Measurements from ENCODE around the gene ENPP3.

ENPP3 gene

GRCh38 chr6:131660195-131660594 is 23.1 kb downstream of the ENPP3 start:
- DNase-seq (ENCODE audit: low read depth): peak; percentile 42
- TF ChIP-seq CTCF (conservative IDR thresholded peaks at IDR 0.05; ENCODE audit: low read length): no peak
- no peak overlapping the region for H3K4me3 ChIP-seq (ENCODE audit: low read length)

- TF ChIP-seq CTCF (conservative IDR thresholded peaks at IDR 0.05; ENCODE audit: low read length): no peak
- H3K4me3 ChIP-seq (ENCODE audit: low read length): no peak overlapping the region
- no peak for DNase-seq (ENCODE audit: low read depth)
Measured at GRCh38 chr6:131663578-131664165, 26.6 kb downstream of the ENPP3 start.

- no peak for DNase-seq (ENCODE audit: low read depth)
- no peak for TF ChIP-seq CTCF (conservative IDR thresholded peaks at IDR 0.05; ENCODE audit: low read length)
- no peak overlapping the region for H3K4me3 ChIP-seq (ENCODE audit: low read length)
Measured at GRCh38 chr6:131669891-131670290, 32.8 kb downstream of the ENPP3 start.

GRCh38 chr6:131673184-131673583 is 36.1 kb downstream of the ENPP3 start:
- DNase-seq (ENCODE audit: low read depth): no peak
- TF ChIP-seq CTCF (conservative IDR thresholded peaks at IDR 0.05; ENCODE audit: low read length): no peak
- H3K4me3 ChIP-seq (ENCODE audit: low read length): no peak overlapping the region

GRCh38 chr6:131678442-131678841 is 41.3 kb downstream of the ENPP3 start:
- no peak for TF ChIP-seq CTCF (conservative IDR thresholded peaks at IDR 0.05; ENCODE audit: low read length)
- DNase-seq (ENCODE audit: low read depth): no peak
- H3K4me3 ChIP-seq (ENCODE audit: low read length): no peak overlapping the region

GRCh38 chr6:131680868-131681267 is 43.8 kb downstream of the ENPP3 start:
- DNase-seq (ENCODE audit: low read depth): no peak
- TF ChIP-seq CTCF (conservative IDR thresholded peaks at IDR 0.05; ENCODE audit: low read length): no peak
- H3K4me3 ChIP-seq (ENCODE audit: low read length): no peak overlapping the region

GRCh38 chr6:131681585-131681984 is 44.5 kb downstream of the ENPP3 start:
- no peak for DNase-seq (ENCODE audit: low read depth)
- H3K4me3 ChIP-seq (ENCODE audit: low read length): no peak overlapping the region
- no peak for TF ChIP-seq CTCF (conservative IDR thresholded peaks at IDR 0.05; ENCODE audit: low read length)
